GM21367 (cell line): ENCODE measurements around the gene AKNA.

Experiments
- ATAC-seq: cut with Tn5 transposase; IDR thresholded peaks from one replicate; pipeline ENCODE4 v1.9.1; 2021; ENCODE audit not compliant: unreplicated experiment

The AKNA gene

GRCh38 chr9:114378016-114378415 is 9.8 kb downstream of the AKNA start:
- ATAC-seq = no peak

- ATAC-seq = no peak
These were observed 11.0 kb downstream of the AKNA start for GRCh38 chr9:114376586-114377445.

GRCh38 chr9:114375386-114376175 is 12.2 kb downstream of the AKNA start:
- no peak for ATAC-seq

GRCh38 chr9:114374936-114375335 is 12.8 kb downstream of the AKNA start:
- ATAC-seq = no peak

- ATAC-seq = no peak
These were observed 13.6 kb downstream of the AKNA start for GRCh38 chr9:114373960-114374730.

GRCh38 chr9:114372921-114373448 is 14.8 kb downstream of the AKNA start:
- ATAC-seq = peak; percentile 91

- peak; percentile 34 for ATAC-seq
These were observed 15.5 kb downstream of the AKNA start for GRCh38 chr9:114371973-114372917.

- no peak for ATAC-seq
These were observed 16.3 kb downstream of the AKNA start for GRCh38 chr9:114371343-114371944.

GRCh38 chr9:114370968-114371320 is 16.8 kb downstream of the AKNA start:
- no peak for ATAC-seq

- no peak for ATAC-seq
These were observed 17.4 kb downstream of the AKNA start for GRCh38 chr9:114370251-114370967.

GRCh38 chr9:114369216-114370130 is 18.3 kb downstream of the AKNA start:
- no peak for ATAC-seq

- ATAC-seq = no peak
These were observed 19.8 kb downstream of the AKNA start for GRCh38 chr9:114367772-114368569.

- ATAC-seq = no peak
These were observed 20.4 kb downstream of the AKNA start for GRCh38 chr9:114367366-114367765.

- peak; percentile 47 for ATAC-seq
These were observed 21.3 kb downstream of the AKNA start for GRCh38 chr9:114366334-114367128.

GRCh38 chr9:114365194-114365593 is 22.6 kb downstream of the AKNA start:
- no peak for ATAC-seq
